ENCODE results near the gene CSTF3.

The CSTF3 gene

DNA sequence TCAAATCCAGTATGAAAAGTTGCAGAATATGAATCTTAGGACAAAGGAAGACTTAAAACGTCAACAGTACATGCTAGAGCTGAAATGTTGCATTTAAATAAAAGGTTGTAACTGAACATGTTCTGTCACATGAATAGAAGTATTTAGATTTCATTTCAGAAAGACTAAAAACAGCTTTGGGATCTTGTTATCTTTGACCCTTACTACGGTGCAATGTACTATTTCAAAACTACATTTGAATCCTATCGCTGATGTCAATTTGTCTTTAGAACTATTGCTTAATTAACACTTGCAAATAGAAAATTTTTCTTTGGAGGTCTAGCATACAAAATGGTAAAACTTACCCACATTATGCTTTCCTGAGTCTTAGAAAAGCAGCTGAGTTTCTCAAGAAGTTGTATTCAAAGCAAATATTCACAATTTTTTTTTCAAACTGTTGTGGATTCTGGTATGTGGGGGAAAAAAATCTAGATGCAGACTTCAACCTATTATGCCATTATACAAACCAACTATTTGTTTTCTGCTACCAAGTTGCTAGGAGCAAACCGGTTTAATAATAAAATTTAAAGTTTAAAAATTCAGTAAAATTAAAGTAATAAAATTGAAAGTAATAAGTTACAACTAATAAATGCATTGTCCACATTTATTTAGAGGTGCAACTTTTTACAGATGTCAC is 25.4 kb downstream of the CSTF3 start:
- TF ChIP-seq, protein P1, sequence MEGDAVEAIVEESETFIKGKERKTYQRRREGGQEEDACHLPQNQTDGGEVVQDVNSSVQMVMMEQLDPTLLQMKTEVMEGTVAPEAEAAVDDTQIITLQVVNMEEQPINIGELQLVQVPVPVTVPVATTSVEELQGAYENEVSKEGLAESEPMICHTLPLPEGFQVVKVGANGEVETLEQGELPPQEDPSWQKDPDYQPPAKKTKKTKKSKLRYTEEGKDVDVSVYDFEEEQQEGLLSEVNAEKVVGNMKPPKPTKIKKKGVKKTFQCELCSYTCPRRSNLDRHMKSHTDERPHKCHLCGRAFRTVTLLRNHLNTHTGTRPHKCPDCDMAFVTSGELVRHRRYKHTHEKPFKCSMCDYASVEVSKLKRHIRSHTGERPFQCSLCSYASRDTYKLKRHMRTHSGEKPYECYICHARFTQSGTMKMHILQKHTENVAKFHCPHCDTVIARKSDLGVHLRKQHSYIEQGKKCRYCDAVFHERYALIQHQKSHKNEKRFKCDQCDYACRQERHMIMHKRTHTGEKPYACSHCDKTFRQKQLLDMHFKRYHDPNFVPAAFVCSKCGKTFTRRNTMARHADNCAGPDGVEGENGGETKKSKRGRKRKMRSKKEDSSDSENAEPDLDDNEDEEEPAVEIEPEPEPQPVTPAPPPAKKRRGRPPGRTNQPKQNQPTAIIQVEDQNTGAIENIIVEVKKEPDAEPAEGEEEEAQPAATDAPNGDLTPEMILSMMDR (IDR thresholded peaks at IDR 0.05; ENCODE audit: borderline replicate concordance, insufficient read depth, low read depth, low read length), result no peak
- H3K4me3 ChIP-seq (ENCODE audit: low read depth, low read length), result no peak overlapping the region

DNA sequence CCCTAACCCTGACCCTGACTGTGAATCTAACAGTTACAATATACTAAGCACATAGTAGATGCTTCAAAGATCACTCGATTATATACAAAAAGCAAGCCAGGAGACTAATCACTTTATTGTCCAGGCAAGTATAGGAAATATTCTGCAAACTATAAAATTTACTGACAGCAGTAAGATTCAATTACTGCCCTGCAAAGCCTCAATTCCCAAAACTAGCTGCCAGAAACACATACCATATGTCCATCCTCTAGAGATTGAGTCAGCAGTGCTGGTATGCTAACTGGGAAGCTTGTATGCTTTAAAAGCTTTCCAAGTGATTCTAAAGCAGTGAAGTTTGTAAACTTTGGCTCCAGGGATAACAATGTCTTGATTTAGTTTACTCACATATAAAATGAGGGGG is 26.1 kb downstream of the CSTF3 start:
- TF ChIP-seq, protein P1 (IDR thresholded peaks at IDR 0.05; ENCODE audit: borderline replicate concordance, insufficient read depth, low read depth, low read length), result no peak
- H3K4me3 ChIP-seq (ENCODE audit: low read depth, low read length), result no peak overlapping the region

DNA sequence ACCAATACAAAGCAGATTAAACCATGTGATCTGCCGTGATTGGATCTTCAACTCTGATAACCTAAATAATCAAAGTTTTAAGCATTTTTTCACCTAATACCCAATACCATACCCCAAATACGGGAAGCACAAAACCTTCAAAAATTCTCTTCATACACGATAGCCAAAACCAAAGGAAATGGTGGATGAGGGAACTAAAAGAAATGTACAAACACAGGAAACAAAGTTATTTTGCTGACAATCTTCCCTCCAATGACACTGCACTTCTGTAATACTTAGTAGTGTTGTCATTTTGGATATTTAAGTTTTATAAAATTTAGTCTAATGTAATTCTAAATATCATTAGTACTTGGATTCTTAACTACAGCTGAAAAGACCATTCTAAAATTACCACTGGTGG is 27.0 kb downstream of the CSTF3 start:
- TF ChIP-seq, protein P1 (IDR thresholded peaks at IDR 0.05; ENCODE audit: borderline replicate concordance, insufficient read depth, low read depth, low read length), result no peak
- H3K4me3 ChIP-seq (ENCODE audit: low read depth, low read length), result no peak overlapping the region

DNA sequence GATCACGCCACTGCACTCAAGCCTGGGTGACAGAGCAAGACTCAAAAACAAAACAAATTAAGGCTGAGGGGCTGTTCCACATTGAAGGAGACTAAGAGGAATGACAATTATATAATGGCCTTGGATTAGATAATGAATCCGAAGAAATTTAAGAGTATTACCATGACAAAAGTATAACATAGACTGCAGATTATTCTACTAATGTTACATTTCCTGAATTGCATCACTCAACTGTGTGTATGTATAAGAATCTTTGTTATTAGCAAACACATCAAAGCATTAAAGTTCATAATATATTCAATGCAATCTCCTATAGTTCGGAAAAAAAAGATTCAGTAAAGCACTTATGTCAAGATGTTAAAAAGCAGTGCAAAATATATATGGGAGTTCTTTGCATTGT is 27.5 kb downstream of the CSTF3 start:
- H3K4me3 ChIP-seq (ENCODE audit: low read depth, low read length), result no peak overlapping the region
- TF ChIP-seq, protein P1 (IDR thresholded peaks at IDR 0.05; ENCODE audit: borderline replicate concordance, insufficient read depth, low read depth, low read length), result no peak

DNA sequence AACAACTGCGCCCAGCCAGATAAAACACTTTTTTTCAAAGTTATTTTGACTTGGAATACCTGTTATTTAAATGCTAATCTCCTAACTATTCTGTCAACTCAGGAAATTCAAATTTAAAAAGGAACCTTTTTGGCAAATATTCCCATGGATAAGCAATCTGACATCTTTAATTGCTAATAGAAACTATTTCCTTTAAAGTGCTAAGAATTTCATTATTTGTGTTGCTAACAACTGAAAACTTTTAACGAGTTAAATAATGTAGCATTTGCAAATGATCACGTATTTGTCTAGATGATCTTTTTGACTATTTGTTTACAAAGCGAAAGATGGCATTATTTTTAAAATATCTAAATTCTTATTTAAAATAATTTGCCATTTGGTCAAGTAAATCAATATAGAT is 28.8 kb downstream of the CSTF3 start:
- TF ChIP-seq, protein P1 (IDR thresholded peaks at IDR 0.05; ENCODE audit: borderline replicate concordance, insufficient read depth, low read depth, low read length), result no peak

DNA sequence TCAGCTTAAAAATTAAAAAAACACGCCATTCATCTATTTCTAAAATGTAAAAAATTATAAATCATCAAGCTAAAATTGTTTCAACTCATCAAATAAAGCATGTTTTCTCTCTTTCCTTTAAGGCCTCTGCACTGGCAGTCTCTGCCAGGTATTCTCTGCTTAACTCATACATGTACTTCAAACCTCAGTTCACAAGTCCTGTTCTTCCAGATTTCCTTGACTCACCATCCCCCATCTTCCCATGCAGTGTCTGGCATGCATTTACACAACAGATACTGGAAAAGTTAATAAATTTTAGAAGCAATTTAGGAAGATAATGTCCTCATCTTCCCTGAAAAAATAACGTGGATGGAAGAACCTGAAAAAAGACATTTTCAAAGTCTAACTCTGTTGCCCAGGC is 32.5 kb downstream of the CSTF3 start:
- TF ChIP-seq, protein P1 (IDR thresholded peaks at IDR 0.05; ENCODE audit: borderline replicate concordance, insufficient read depth, low read depth, low read length), result no peak
- H3K4me3 ChIP-seq (ENCODE audit: low read depth, low read length), result no peak overlapping the region

More for the DNA sequence above, 28.8 kb downstream of the CSTF3 start:
- no peak overlapping the region for H3K4me3 ChIP-seq (ENCODE audit: low read depth, low read length)

DNA sequence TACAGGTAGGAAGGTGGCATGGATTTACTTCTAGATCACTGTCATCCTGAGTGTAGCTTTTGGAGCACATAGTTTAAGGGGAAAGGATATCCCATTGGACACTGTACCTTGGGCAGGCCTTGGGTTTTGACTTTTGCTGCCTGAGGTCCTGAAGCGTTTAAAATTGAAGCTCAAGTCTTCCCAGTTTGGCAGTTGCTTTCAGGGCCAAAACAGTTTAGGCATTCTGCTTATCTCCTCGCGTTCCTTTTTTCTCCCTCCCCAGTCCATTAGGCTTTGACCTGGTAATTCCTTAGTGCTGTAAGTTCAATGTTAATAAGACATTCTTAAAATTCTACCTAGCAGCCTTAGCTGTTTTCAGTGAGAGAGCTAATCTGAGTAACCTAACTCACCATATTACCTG is 35.7 kb downstream of the CSTF3 start:
- H3K4me3 ChIP-seq (ENCODE audit: low read depth, low read length), result no peak overlapping the region
- TF ChIP-seq, protein P1 (IDR thresholded peaks at IDR 0.05; ENCODE audit: borderline replicate concordance, insufficient read depth, low read depth, low read length), result no peak

All from GM12875 (cell line).